ENCODE data around the gene CLBA1.

GRCh38 chr14:105014631-105015030 is 29.0 kb downstream of the CLBA1 start:
- no peak for TF ChIP-seq POLR2AphosphoS5 (IDR thresholded peaks at IDR 0.05; ENCODE audit: borderline replicate concordance, low read depth, low read length)
- no peak for TF ChIP-seq EZH2 (IDR thresholded peaks at IDR 0.05)

All from SK-N-MC (cell line).